Mesenchymal stem cell (in vitro differentiated cells and primary cell): Measurements from ENCODE around the gene MTUS2.

ENCODE experiments used
- DNase-seq: peaks from one replicate; pipeline ENCODE4 v3.0.0-alpha.2; 2013
- H2AFZ ChIP-seq: one replicate; pipeline ENCODE4 v1.6.1; 2013; ENCODE audit warnings: low read depth, mild to moderate bottlenecking, control low read depth, inconsistent platforms, low read length, moderate library complexity
- H2AK5ac ChIP-seq: 2 replicates; pipeline ENCODE4 v1.6.1; 2013; ENCODE audit warnings: low read length, moderate library complexity, mild to moderate bottlenecking, inconsistent platforms; ENCODE audit not compliant: severe bottlenecking
- H2BK120ac ChIP-seq: one replicate; pipeline ENCODE4 v1.6.1; 2013; ENCODE audit warnings: low read depth, mild to moderate bottlenecking, inconsistent platforms, low read length, moderate library complexity
- H2BK12ac ChIP-seq, 2 experiments: one replicate each; pipeline ENCODE4 v1.6.1; 2013; ENCODE audit warnings: inconsistent platforms in 2 of 2, low read length in 2 of 2, mild to moderate bottlenecking in 2 of 2, moderate library complexity in 2 of 2, control low read depth in 1 of 2
- H2BK15ac ChIP-seq: one replicate; pipeline ENCODE4 v1.6.1; 2013; ENCODE audit warnings: mild to moderate bottlenecking, low read depth, inconsistent platforms; ENCODE audit not compliant: poor library complexity, severe bottlenecking
- H2BK5ac ChIP-seq: 2 replicates; pipeline ENCODE4 v1.6.1; 2013; ENCODE audit warnings: low read depth, mild to moderate bottlenecking, low read length, control low read depth, inconsistent platforms; ENCODE audit not compliant: poor library complexity, severe bottlenecking
- H3K14ac ChIP-seq, 2 experiments: one replicate each; pipeline ENCODE4 v1.6.1; 2013; ENCODE audit warnings: inconsistent platforms in 2 of 2, low read length in 2 of 2, control low read depth in 1 of 2, mild to moderate bottlenecking in 1 of 2, moderate library complexity in 1 of 2
- H3K18ac ChIP-seq, 2 experiments: one replicate each; pipeline ENCODE4 v1.6.1; 2013; ENCODE audit warnings: inconsistent platforms in 2 of 2, low read length in 2 of 2, control low read depth in 1 of 2, low read depth in 1 of 2, mild to moderate bottlenecking in 1 of 2
- H3K23ac ChIP-seq, 2 experiments: one replicate each; pipeline ENCODE4 v1.6.1; 2013; ENCODE audit warnings: inconsistent platforms in 2 of 2, low read length in 2 of 2, mild to moderate bottlenecking in 2 of 2, moderate library complexity in 2 of 2, control low read depth in 1 of 2
- H3K27ac ChIP-seq: 2 replicates; pipeline ENCODE4 v1.5.1; 2013; ENCODE audit warnings: mild to moderate bottlenecking, moderate library complexity, low read length, control low read depth, inconsistent platforms; ENCODE audit not compliant: poor library complexity, severe bottlenecking
- H3K27me3 ChIP-seq, 2 experiments: 2 replicates each; pipeline versions ENCODE4 v1.6.1 to v1.7.0; 2013; ENCODE audit warnings: low read length in 2 of 2, mild to moderate bottlenecking in 2 of 2, moderate library complexity in 2 of 2, control low read depth in 1 of 2, inconsistent platforms in 1 of 2; ENCODE audit not compliant: control insufficient read depth in 1 of 2, insufficient read depth in 1 of 2
- H3K36me3 ChIP-seq, 2 experiments: 2 replicates each; pipeline versions ENCODE4 v1.6.1 to v1.7.0; 2013; ENCODE audit warnings: low read length in 2 of 2, control low read depth in 1 of 2, inconsistent platforms in 1 of 2, low read depth in 1 of 2, mild to moderate bottlenecking in 1 of 2; ENCODE audit not compliant: insufficient read depth in 2 of 2, control insufficient read depth in 1 of 2
- H3K4ac ChIP-seq, 2 experiments: one replicate each; pipeline ENCODE4 v1.6.1; 2013; ENCODE audit warnings: inconsistent platforms in 2 of 2, low read length in 2 of 2, mild to moderate bottlenecking in 2 of 2, moderate library complexity in 2 of 2, control low read depth in 1 of 2, low read depth in 1 of 2
- H3K4me1 ChIP-seq: 2 replicates; pipeline ENCODE4 v1.6.1; 2013; ENCODE audit warnings: low read depth, low read length, control low read depth; ENCODE audit not compliant: control insufficient read depth, insufficient read depth
- H3K4me2 ChIP-seq: 2 replicates; pipeline ENCODE4 v1.6.1; 2013; ENCODE audit warnings: low read length, mild to moderate bottlenecking, inconsistent platforms; ENCODE audit not compliant: poor library complexity, severe bottlenecking
- H3K4me3 ChIP-seq, 2 experiments: 2 replicates each; pipeline versions ENCODE4 v1.5.1 to v1.7.0; 2013; ENCODE audit warnings: low read length in 2 of 2, mild to moderate bottlenecking in 2 of 2, control low read depth in 1 of 2, low read depth in 1 of 2; ENCODE audit not compliant: insufficient read depth in 1 of 2
- H3K79me1 ChIP-seq: replicated peaks from 2 replicates; pipeline ENCODE4 v1.6.1; 2013; ENCODE audit warnings: mild to moderate bottlenecking, control low read depth, low read length, inconsistent platforms; ENCODE audit not compliant: poor library complexity, severe bottlenecking
- H3K9ac ChIP-seq: 2 replicates; pipeline ENCODE4 v1.7.0; 2013; ENCODE audit warnings: mild to moderate bottlenecking, low read length, moderate library complexity
- H3K9me3 ChIP-seq: 2 replicates; pipeline ENCODE4 v1.7.0; 2013; ENCODE audit warnings: mild to moderate bottlenecking, low read length; ENCODE audit not compliant: control insufficient read depth
- H4K8ac ChIP-seq: one replicate; pipeline ENCODE4 v1.6.1; 2013; ENCODE audit warnings: inconsistent platforms, mild to moderate bottlenecking, low read length, moderate library complexity
- H4K91ac ChIP-seq: one replicate; pipeline ENCODE4 v1.6.1; 2013; ENCODE audit warnings: mild to moderate bottlenecking, low read length, inconsistent platforms
- WGBS: methylation state at CpG from one replicate; pipeline ENCODE4 v1.1.7; 2013; ENCODE audit warnings: mixed read lengths; 5-methylcytosine and 5-hydroxymethylcytosine counted together

MTUS2 gene

DNA sequence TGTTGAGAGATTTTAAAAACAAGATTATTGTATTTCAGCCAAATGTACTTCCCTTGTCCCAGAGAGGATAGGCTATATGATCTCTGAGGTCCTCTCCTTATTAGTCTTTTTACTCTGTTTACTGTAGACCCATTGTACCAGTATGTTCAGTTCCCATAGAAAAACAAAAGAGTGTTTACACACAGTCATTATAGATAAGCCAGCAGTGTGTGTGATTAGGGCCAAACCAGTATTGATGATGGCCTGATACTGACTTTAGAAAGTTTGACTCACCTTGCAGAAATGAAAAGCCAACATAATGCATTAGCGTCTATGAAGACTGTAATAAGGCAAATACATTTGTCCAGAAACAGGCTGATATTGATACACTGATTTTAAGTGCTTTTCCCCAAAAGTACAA is 6.2 kb downstream of the MTUS2 start:
- H3K4me3 ChIP-seq, result no peak overlapping the region
- no peaks in the 10 kb centered on the region for H3K36me3 ChIP-seq
- H3K4me1 ChIP-seq, result no peaks in the 10 kb centered on the region
- no CpG with 5 or more reads among the region's 1 CpG for WGBS
- H2AK5ac ChIP-seq, result no peak overlapping the region
- no peak overlapping the region for H2BK5ac ChIP-seq
- no peak overlapping the region for H2BK12ac ChIP-seq
- H4K8ac ChIP-seq, result no peak overlapping the region
- H3K9me3 ChIP-seq, result peaks cover 28% of the 10 kb centered on the region
- peaks cover 16 to 32% of the 10 kb centered on the region in 2 experiments for H3K27me3 ChIP-seq
- no peak for DNase-seq
- no peak overlapping the region for H3K23ac ChIP-seq
- H2BK120ac ChIP-seq, result no peak overlapping the region
- H3K9ac ChIP-seq, result no peak overlapping the region
- no peak overlapping the region for H3K4me2 ChIP-seq
- no peak overlapping the region for H2AFZ ChIP-seq
- no peak overlapping the region for H3K14ac ChIP-seq
- no peak overlapping the region for H2BK15ac ChIP-seq
- H3K4ac ChIP-seq, result no peak overlapping the region
- H4K91ac ChIP-seq, result no peak overlapping the region
- H3K79me1 ChIP-seq, result no peaks in the 10 kb centered on the region
- no peak overlapping the region for H3K27ac ChIP-seq
- H3K18ac ChIP-seq, result no peak overlapping the region

DNA sequence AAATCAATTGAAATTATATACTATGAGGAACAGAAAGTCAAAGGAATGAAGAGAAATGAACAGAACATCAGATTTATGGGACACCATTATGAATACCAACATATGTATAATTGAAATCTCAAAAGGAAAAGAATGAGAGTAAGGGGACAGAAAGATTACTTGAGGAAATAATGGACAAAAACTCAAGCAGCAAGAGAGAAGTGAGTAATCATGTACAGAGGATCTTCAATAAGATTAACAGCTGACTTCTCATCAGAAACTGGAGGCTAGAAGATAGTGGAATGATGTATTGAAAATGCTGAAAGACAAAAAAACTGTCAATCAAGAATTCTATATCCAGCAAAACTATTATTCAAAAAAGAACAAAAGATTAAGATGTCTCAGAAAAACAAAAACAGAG is 10.4 kb downstream of the MTUS2 start:
- Histone ChIP-seq H3K4ac (no peak overlapping the region), H2AFZ (no peak overlapping the region), H2BK120ac (no peak overlapping the region), H3K4me3 (no peak overlapping the region), H2AK5ac (no peak overlapping the region), H4K8ac (no peak overlapping the region), H3K27me3 (peaks cover 2% of the 10 kb centered on the region in 2 experiments), H2BK12ac (no peak overlapping the region), H3K4me2 (no peak overlapping the region), H3K14ac (no peak overlapping the region), H3K9ac (no peak overlapping the region), H3K18ac (no peak overlapping the region), H3K9me3 (peaks cover 31% of the 10 kb centered on the region), H3K27ac (no peak overlapping the region), H3K36me3 (no peaks in the 10 kb centered on the region), H3K79me1 (no peaks in the 10 kb centered on the region), H3K23ac (no peak overlapping the region), H3K4me1 (no peaks in the 10 kb centered on the region), H2BK5ac (no peak overlapping the region), H2BK15ac (no peak overlapping the region), H4K91ac (no peak overlapping the region)
- no peak for DNase-seq

DNA sequence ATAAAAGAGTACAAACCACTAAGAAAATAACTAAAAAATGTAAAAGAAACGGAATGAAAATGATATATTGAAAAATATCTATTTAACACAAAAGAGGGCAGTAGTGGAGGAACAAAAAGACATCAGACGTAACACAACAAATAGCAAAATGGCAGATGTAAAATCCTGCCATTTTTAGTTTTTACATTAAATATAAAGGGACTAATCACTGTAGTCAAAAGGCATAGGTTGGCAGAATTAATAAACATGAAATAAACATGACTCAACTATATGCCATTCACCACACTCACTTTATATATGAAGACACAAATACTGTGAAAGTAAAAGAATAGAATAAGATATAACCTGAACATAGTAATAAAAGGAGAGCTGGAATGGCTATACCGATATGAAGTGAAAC is 11.0 kb downstream of the MTUS2 start:
- no peak overlapping the region for H4K8ac ChIP-seq
- H3K18ac ChIP-seq, result no peak overlapping the region
- no peak overlapping the region for H2AFZ ChIP-seq
- no peak overlapping the region for H3K4me3 ChIP-seq
- no peaks in the 10 kb centered on the region for H3K4me1 ChIP-seq
- DNase-seq, result no peak
- no peak overlapping the region for H2BK12ac ChIP-seq
- H3K23ac ChIP-seq, result no peak overlapping the region
- H3K4ac ChIP-seq, result no peak overlapping the region
- H3K27ac ChIP-seq, result no peak overlapping the region
- H3K9ac ChIP-seq, result no peak overlapping the region
- 100% methylated on average over 1 of the region's 3 CpGs for WGBS
- H3K14ac ChIP-seq, result no peak overlapping the region
- H4K91ac ChIP-seq, result no peak overlapping the region
- H3K79me1 ChIP-seq, result no peaks in the 10 kb centered on the region
- peaks cover 31% of the 10 kb centered on the region for H3K9me3 ChIP-seq
- H2AK5ac ChIP-seq, result no peak overlapping the region
- H2BK5ac ChIP-seq, result no peak overlapping the region
- H2BK15ac ChIP-seq, result no peak overlapping the region
- H3K4me2 ChIP-seq, result no peak overlapping the region
- no peak overlapping the region for H2BK120ac ChIP-seq
- no peaks in the 10 kb centered on the region for H3K27me3 ChIP-seq
- no peaks in the 10 kb centered on the region for H3K36me3 ChIP-seq

DNA sequence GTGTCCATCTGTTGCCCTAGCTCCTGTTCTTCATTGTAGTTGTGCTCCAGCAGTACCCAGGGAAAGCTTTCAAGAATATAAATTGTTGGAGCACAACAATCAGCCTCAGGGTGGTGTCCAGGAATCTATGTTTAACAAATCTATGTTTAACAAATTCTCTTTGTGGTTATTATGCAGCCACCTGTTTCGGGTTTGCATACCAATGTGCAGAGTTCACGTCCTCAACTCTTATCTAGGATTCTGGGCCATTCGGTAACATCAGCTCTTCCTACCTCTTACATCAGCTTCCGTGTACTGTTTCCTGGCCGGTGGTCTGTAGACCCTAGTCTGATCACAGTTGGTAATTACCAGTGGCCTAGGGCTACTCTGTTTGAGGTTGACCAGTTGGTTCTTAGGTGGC is 17.0 kb downstream of the MTUS2 start:
- WGBS, result 75% methylated on average over 5 of the region's 5 CpGs
- no peak overlapping the region for H3K18ac ChIP-seq

More for the DNA sequence above, 17.0 kb downstream of the MTUS2 start:
- H3K9me3 ChIP-seq, result peaks cover 1% of the 10 kb centered on the region
- H4K8ac ChIP-seq, result no peak overlapping the region
- H3K4ac ChIP-seq, result no peak overlapping the region
- no peak overlapping the region for H2BK12ac ChIP-seq
- no peak overlapping the region for H2AK5ac ChIP-seq
- no peak overlapping the region for H4K91ac ChIP-seq
- H2BK15ac ChIP-seq, result no peak overlapping the region
- no peaks in the 10 kb centered on the region for H3K36me3 ChIP-seq
- H2AFZ ChIP-seq, result no peak overlapping the region
- H3K23ac ChIP-seq, result no peak overlapping the region
- DNase-seq, result no peak
- no peaks in the 10 kb centered on the region for H3K79me1 ChIP-seq
- no peak overlapping the region for H3K4me2 ChIP-seq
- no peak overlapping the region for H2BK5ac ChIP-seq
- H3K4me3 ChIP-seq, result no peak overlapping the region
- H2BK120ac ChIP-seq, result no peak overlapping the region
- no peaks in the 10 kb centered on the region for H3K4me1 ChIP-seq
- no peak overlapping the region for H3K27ac ChIP-seq
- H3K14ac ChIP-seq, result no peak overlapping the region
- no peaks in the 10 kb centered on the region for H3K27me3 ChIP-seq
- H3K9ac ChIP-seq, result no peak overlapping the region
